KOPT-K1 (cell line): ENCODE measurements around the gene PDE3A.

Source experiments
- H3K27ac ChIP-seq: fragments of 200-600 bp; sonication (generic); 2 replicates; pipeline ENCODE4 v1.5.1; 2016; ENCODE audit warnings: antibody characterized with exemption, mild to moderate bottlenecking, low read depth, low read length; ENCODE audit not compliant: poor library complexity, severe bottlenecking
- H3K36me3 ChIP-seq: fragments of 200-600 bp; sonication (generic); 2 replicates; pipeline ENCODE4 v1.5.1; 2017; ENCODE audit warnings: antibody characterized with exemption, mild to moderate bottlenecking, low read length, moderate library complexity; ENCODE audit not compliant: insufficient read depth
- H3K9me3 ChIP-seq: fragments of 200-600 bp; sonication (generic); 2 replicates; pipeline ENCODE4 v1.5.1; 2017; ENCODE audit warnings: antibody characterized with exemption, low read length, mild to moderate bottlenecking; ENCODE audit not compliant: insufficient read depth, poor library complexity, severe bottlenecking

PDE3A gene

GRCh38 chr12:20395791-20396550 lies 27.6 kb downstream of the PDE3A start:
- H3K9me3 ChIP-seq = no peaks in the 10 kb centered on the region
- no peaks in the 10 kb centered on the region for H3K36me3 ChIP-seq
- H3K27ac ChIP-seq = no peak overlapping the region

GRCh38 chr12:20398686-20399085 lies 30.3 kb downstream of the PDE3A start:
- Histone ChIP-seq H3K27ac (no peak overlapping the region), H3K9me3 (no peaks in the 10 kb centered on the region), H3K36me3 (no peaks in the 10 kb centered on the region)

GRCh38 chr12:20400003-20400402 lies 31.7 kb downstream of the PDE3A start:
- Histone ChIP-seq H3K27ac (no peak overlapping the region), H3K36me3 (no peaks in the 10 kb centered on the region), H3K9me3 (no peaks in the 10 kb centered on the region)

GRCh38 chr12:20403230-20403629 lies 34.9 kb downstream of the PDE3A start:
- H3K27ac ChIP-seq = no peak overlapping the region
- H3K36me3 ChIP-seq = no peaks in the 10 kb centered on the region
- H3K9me3 ChIP-seq = no peaks in the 10 kb centered on the region

GRCh38 chr12:20404576-20405346 lies 36.4 kb downstream of the PDE3A start:
- H3K27ac ChIP-seq = no peak overlapping the region
- no peaks in the 10 kb centered on the region for H3K36me3 ChIP-seq
- H3K9me3 ChIP-seq = no peaks in the 10 kb centered on the region

- Histone ChIP-seq H3K9me3 (no peaks in the 10 kb centered on the region), H3K27ac (no peak overlapping the region)
Observed at GRCh38 chr12:20409607-20410377, 41.5 kb downstream of the PDE3A start.

GRCh38 chr12:20410734-20411133 lies 42.4 kb downstream of the PDE3A start:
- Histone ChIP-seq H3K9me3 (no peaks in the 10 kb centered on the region), H3K36me3 (no peaks in the 10 kb centered on the region), H3K27ac (no peak overlapping the region)

More at GRCh38 chr12:20409607-20410377, 41.5 kb downstream of the PDE3A start:
- no peaks in the 10 kb centered on the region for H3K36me3 ChIP-seq

GRCh38 chr12:20411345-20411744 lies 43.0 kb downstream of the PDE3A start:
- H3K27ac ChIP-seq = no peak overlapping the region
- no peaks in the 10 kb centered on the region for H3K36me3 ChIP-seq
- no peaks in the 10 kb centered on the region for H3K9me3 ChIP-seq

- H3K9me3 ChIP-seq = no peaks in the 10 kb centered on the region
- H3K36me3 ChIP-seq = no peaks in the 10 kb centered on the region
- no peak overlapping the region for H3K27ac ChIP-seq
Observed at GRCh38 chr12:20415028-20415427, 46.7 kb downstream of the PDE3A start.

- Histone ChIP-seq H3K9me3 (no peaks in the 10 kb centered on the region), H3K36me3 (no peaks in the 10 kb centered on the region), H3K27ac (no peak overlapping the region)
Observed at GRCh38 chr12:20415641-20416040, 47.3 kb downstream of the PDE3A start.

GRCh38 chr12:20420557-20420956 lies 52.2 kb downstream of the PDE3A start:
- no peak overlapping the region for H3K27ac ChIP-seq

GRCh38 chr12:20421421-20421820 lies 53.1 kb downstream of the PDE3A start:
- Histone ChIP-seq H3K27ac (no peak overlapping the region), H3K36me3 (no peaks in the 10 kb centered on the region), H3K9me3 (no peaks in the 10 kb centered on the region)

More at GRCh38 chr12:20420557-20420956, 52.2 kb downstream of the PDE3A start:
- H3K36me3 ChIP-seq = no peaks in the 10 kb centered on the region
- no peaks in the 10 kb centered on the region for H3K9me3 ChIP-seq

GRCh38 chr12:20423557-20423956 lies 55.2 kb downstream of the PDE3A start:
- no peaks in the 10 kb centered on the region for H3K9me3 ChIP-seq
- no peaks in the 10 kb centered on the region for H3K36me3 ChIP-seq
- no peak overlapping the region for H3K27ac ChIP-seq

- Histone ChIP-seq H3K36me3 (no peaks in the 10 kb centered on the region), H3K9me3 (no peaks in the 10 kb centered on the region), H3K27ac (no peak overlapping the region)
Observed at GRCh38 chr12:20424841-20425240, 56.5 kb downstream of the PDE3A start.

- Histone ChIP-seq H3K27ac (no peak overlapping the region), H3K36me3 (no peaks in the 10 kb centered on the region), H3K9me3 (no peaks in the 10 kb centered on the region)
Observed at GRCh38 chr12:20426191-20426590, 57.9 kb downstream of the PDE3A start.
